HCT116 (cell line): ENCODE results near the gene CLEC20A.

ENCODE experiments used
- CEBPB ChIP-seq: IDR thresholded peaks from 2 replicates; pipeline ENCODE4 v1.6.1; 2012; ENCODE audit warnings: low read depth
- CTCF ChIP-seq, 3 experiments: fragments of 200-600 bp in 1 of 3; sonication (generic) in 1 of 3; IDR thresholded peaks in 2 of 3; conservative IDR thresholded peaks in 1 of 3; 2 replicates each; pipeline ENCODE4 v1.5.1; 2012 to 2017; ENCODE audit warnings: low read depth in 2 of 3, low read length in 2 of 3, antibody characterized with exemption in 1 of 3, borderline replicate concordance in 1 of 3, control low read depth in 1 of 3, mild to moderate bottlenecking in 1 of 3, mixed read lengths in 1 of 3, mixed run types in 1 of 3, moderate library complexity in 1 of 3; ENCODE audit not compliant: insufficient read depth in 1 of 3
- EZH2 ChIP-seq: fragments of 200-600 bp; sonication (generic); IDR thresholded peaks from 2 replicates; pipeline ENCODE4 v1.6.1; 2017; ENCODE audit warnings: antibody characterized with exemption, mixed run types
- JUND ChIP-seq: IDR thresholded peaks from 2 replicates; pipeline ENCODE4 v1.6.1; 2012
- MAX ChIP-seq: IDR thresholded peaks from 2 replicates; pipeline ENCODE4 v1.6.1; 2012
- POLR2A ChIP-seq: IDR thresholded peaks from 2 replicates; pipeline ENCODE4 v1.7.0; 2011; ENCODE audit warnings: borderline replicate concordance; ENCODE audit not compliant: insufficient read depth, insufficient read length; ENCODE audit errors: extremely low read depth
- POLR2AphosphoS5 ChIP-seq: IDR thresholded peaks from 2 replicates; pipeline ENCODE4 v1.6.1; 2011; ENCODE audit warnings: mild to moderate bottlenecking, low read depth, low read length, moderate library complexity
- TCF7L2 ChIP-seq: IDR thresholded peaks from 2 replicates; pipeline ENCODE4 v1.7.0; 2011; ENCODE audit warnings: borderline replicate concordance, inconsistent platforms; ENCODE audit not compliant: insufficient read depth, insufficient read length; ENCODE audit errors: extremely low read depth

GRCh38 chr1:178506669-178507068, 9.9 kb upstream of the CLEC20A start:
- no peak for TF ChIP-seq EZH2
- TF ChIP-seq CTCF (IDR thresholded peaks at IDR 0.05 in 2 of 3, conservative IDR thresholded peaks at IDR 0.05 in 1 of 3; ENCODE audit: borderline replicate concordance in 1 of 3, insufficient read depth in 1 of 3, low read depth in 2 of 3, low read length in 2 of 3) = no peak
- no peak for TF ChIP-seq JUND
- no peak for TF ChIP-seq POLR2A
- no peak for TF ChIP-seq POLR2AphosphoS5
- TF ChIP-seq CEBPB = no peak
- no peak for TF ChIP-seq TCF7L2
- TF ChIP-seq MAX = no peak
